IMR-90 (cell line): Measurements from ENCODE around the gene TEX22. TPM values are rescaled to one million over a fixed set of nuclear protein-coding genes. Genes with fewer than 3 reads are reported as not detected.

Experiments used
- ATAC-seq: fragments of 200-7000 bp; cut with Tn5 transposase; 2 replicates; pipeline ENCODE4 v1.9.1; 2020; ENCODE audit warnings: low read depth, mild to moderate bottlenecking, moderate library complexity
- BruUV-seq: library from RNA; stranded (reverse); fragments of 400-500 nt; replicated peaks from 2 replicates; lab custom pipeline; 2021; lab: Mats Ljungman, UMichigan
- CTCF ChIA-PET: fragments of 300-600 bp; formaldehyde crosslinking; extraction: SDS; loops from one replicate; lab custom pipeline; 2021; ENCODE audit warnings: antibody characterized with exemption; lab: Yijun Ruan, JAX
- POLR2A ChIA-PET: fragments of 300-600 bp; sonication (Branson Sonifier 250); formaldehyde crosslinking; loops from one replicate; lab custom pipeline; 2022; ENCODE audit warnings: antibody characterized with exemption; ENCODE audit not compliant: unreplicated experiment; lab: Charles Lee
- DNase-seq: peaks from one replicate; pipeline ENCODE4 v3.0.0; 2013
- H2AFZ ChIP-seq: replicated peaks from 2 replicates; pipeline ENCODE3; 2013; ENCODE audit warnings: low read length, mild to moderate bottlenecking; ENCODE audit not compliant: poor library complexity
- H2AK5ac ChIP-seq: 2 replicates; pipeline ENCODE4 v1.6.1; 2013; ENCODE audit warnings: low read depth, low read length, inconsistent platforms
- H2AK9ac ChIP-seq: replicated peaks from 2 replicates; pipeline ENCODE3; 2013; ENCODE audit warnings: mild to moderate bottlenecking, low read depth, low read length, moderate library complexity; ENCODE audit not compliant: poor library complexity
- H2BK120ac ChIP-seq: 2 replicates; pipeline ENCODE4 v1.6.1; 2013; ENCODE audit warnings: low read depth, low read length, inconsistent platforms
- H2BK15ac ChIP-seq: 3 replicates; pipeline ENCODE4 v1.6.1; 2013; ENCODE audit warnings: low read depth, low read length, inconsistent platforms
- H2BK20ac ChIP-seq: 2 replicates; pipeline ENCODE4 v1.6.1; 2013; ENCODE audit warnings: low read depth, mild to moderate bottlenecking, inconsistent platforms, low read length, moderate library complexity
- H2BK5ac ChIP-seq: 2 replicates; pipeline ENCODE4 v1.6.1; 2013; ENCODE audit warnings: mild to moderate bottlenecking, low read depth, low read length, inconsistent platforms; ENCODE audit not compliant: poor library complexity, severe bottlenecking
- H3K14ac ChIP-seq: replicated peaks from 2 replicates; pipeline ENCODE4 v1.6.1; 2013; ENCODE audit warnings: low read depth, low read length, inconsistent platforms
- H3K18ac ChIP-seq: 2 replicates; pipeline ENCODE4 v1.6.1; 2013; ENCODE audit warnings: low read depth, low read length, control low read depth
- H3K23ac ChIP-seq: 2 replicates; pipeline ENCODE4 v1.6.1; 2013; ENCODE audit warnings: low read depth, low read length, inconsistent platforms
- H3K27ac ChIP-seq: 2 replicates; pipeline ENCODE4 v1.5.1; 2013; ENCODE audit warnings: mild to moderate bottlenecking, control low read depth, low read length; ENCODE audit not compliant: insufficient read depth
- H3K27me3 ChIP-seq: 2 replicates; pipeline ENCODE4 v1.6.1; 2013; ENCODE audit warnings: low read length; ENCODE audit not compliant: control insufficient read depth, insufficient read depth
- H3K36me3 ChIP-seq: 2 replicates; pipeline ENCODE4 v1.6.1; 2013; ENCODE audit warnings: low read length, mixed read lengths; ENCODE audit not compliant: control insufficient read depth, insufficient read depth
- H3K4ac ChIP-seq: 2 replicates; pipeline ENCODE4 v1.6.1; 2013; ENCODE audit warnings: low read depth, low read length, inconsistent platforms
- H3K4me1 ChIP-seq: 2 replicates; pipeline ENCODE4 v1.6.1; 2013; ENCODE audit warnings: low read length, mixed read lengths; ENCODE audit not compliant: control insufficient read depth, insufficient read depth
- H3K4me2 ChIP-seq: 2 replicates; pipeline ENCODE4 v1.6.1; 2013; ENCODE audit warnings: low read depth, mild to moderate bottlenecking, control low read depth, low read length, moderate library complexity
- H3K4me3 ChIP-seq: 2 replicates; pipeline ENCODE4 v1.5.1; 2013; ENCODE audit warnings: low read depth, mild to moderate bottlenecking, control low read depth, low read length, moderate library complexity; ENCODE audit not compliant: insufficient read depth
- H3K56ac ChIP-seq: 2 replicates; pipeline ENCODE4 v1.6.1; 2013; ENCODE audit warnings: low read length, inconsistent platforms; ENCODE audit not compliant: insufficient read depth; ENCODE audit errors: extremely low read depth
- H3K79me1 ChIP-seq, 2 experiments: 2 replicates each; pipeline ENCODE4 v1.6.1; 2013; ENCODE audit warnings: low read length in 2 of 2, inconsistent platforms in 1 of 2, low read depth in 1 of 2
- H3K9ac ChIP-seq: 2 replicates; pipeline ENCODE4 v1.6.1; 2013; ENCODE audit warnings: low read depth, low read length, control low read depth
- H3K9me1 ChIP-seq: 2 replicates; pipeline ENCODE4 v1.6.1; 2013; ENCODE audit warnings: low read length, inconsistent platforms; ENCODE audit not compliant: insufficient read depth
- H3K9me3 ChIP-seq: 2 replicates; pipeline ENCODE4 v1.6.1; 2013; ENCODE audit warnings: low read length; ENCODE audit not compliant: control insufficient read depth, insufficient read depth
- H4K20me1 ChIP-seq: 2 replicates; pipeline ENCODE4 v1.6.1; 2013; ENCODE audit warnings: low read length, inconsistent platforms; ENCODE audit not compliant: insufficient read depth
- H4K5ac ChIP-seq: 2 replicates; pipeline ENCODE4 v1.6.1; 2013; ENCODE audit warnings: mild to moderate bottlenecking, low read depth, low read length, control low read depth
- H4K8ac ChIP-seq, 2 experiments: 2 replicates each; pipeline ENCODE4 v1.6.1; 2013; ENCODE audit warnings: low read depth in 2 of 2, low read length in 2 of 2, control low read depth in 1 of 2, inconsistent platforms in 1 of 2
- H4K91ac ChIP-seq: 2 replicates; pipeline ENCODE4 v1.6.1; 2013; ENCODE audit warnings: low read depth, low read length, inconsistent platforms; ENCODE audit not compliant: insufficient read depth
- MAZ ChIP-seq: IDR thresholded peaks from 2 replicates; pipeline ENCODE4 v1.6.1; 2012; ENCODE audit warnings: low read depth, mild to moderate bottlenecking, low read length, improper control_type of control experiment, moderate library complexity, borderline replicate concordance
- WGBS, 2 experiments: methylation state at CpG; one replicate each; pipeline versions ENCODE4 v1.1.5 to v1.1.7; 2013; ENCODE audit warnings: missing lambda C conversion rate in 2 of 2; ENCODE audit not compliant: insufficient read length in 1 of 2; ENCODE audit errors: extremely low coverage in 2 of 2; 5-methylcytosine and 5-hydroxymethylcytosine counted together
- dilution Hi-C: fragments of 300-500 bp; cut with HindIII; formaldehyde crosslinking; loops from one replicate; pipeline ENCODE4 v1.14.3; 2018; ENCODE audit warnings: low sequenced_read_pairs; ENCODE audit not compliant: unreplicated experiment
- in situ Hi-C: fragments of 300-500 bp; cut with MboI; formaldehyde crosslinking; loops from 3 replicates; pipeline ENCODE4 v1.14.3; 2019; ENCODE audit warnings: low sequenced_read_pairs, inconsistent platforms, mixed read lengths
- intact Hi-C: fragments of 100-400 bp; cut with micrococcal nuclease; formaldehyde crosslinking; loops from 2 replicates; pipeline ENCODE4 v1.10.0; 2022
- polyA plus RNA-seq, 3 experiments: library from polyadenylated mRNA; depleted of rRNA; stranded (reverse); fragments of >200 nt; gene quantifications; 2 replicates each; pipeline ENCODE4 v1.2.3, GENCODE V29; 2012; ENCODE audit warnings: low replicate concordance in 1 of 3
- total RNA-seq: library from RNA; depleted of rRNA; stranded (reverse); fragments of >200 nt; gene quantifications from 2 replicates; pipeline ENCODE4 v1.2.3, GENCODE V29; 2012

Gene TEX22
- total and polyA plus RNA-seq, 2 of the 4 experiments (the other 2 are of a cell fraction) = 0.10 to 0.18 TPM

DNA sequence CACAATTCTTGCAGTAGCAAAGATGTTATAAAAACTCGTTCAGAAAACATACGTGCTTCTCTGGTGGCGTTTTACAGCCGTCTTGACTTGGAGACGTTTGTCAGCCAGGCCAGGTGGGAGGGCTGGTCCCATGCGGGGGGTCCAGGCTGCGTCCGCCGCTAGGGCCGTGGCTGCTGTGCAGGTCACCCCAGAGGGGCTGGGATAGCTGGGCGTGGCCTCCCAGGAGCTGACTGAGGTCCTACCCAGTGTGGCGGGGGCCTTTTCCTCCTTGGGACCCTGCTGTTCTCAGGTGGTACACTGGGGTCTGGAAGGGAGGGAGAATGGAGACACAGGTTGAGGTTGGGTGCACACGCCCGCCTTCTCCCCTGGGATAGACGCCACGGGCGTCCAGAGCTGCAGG is 46.5 kb downstream of the TEX22 start:
- H3K4me3 ChIP-seq = no peak overlapping the region
- H3K27me3 ChIP-seq = no peaks in the 10 kb centered on the region
- no peak overlapping the region for H3K18ac ChIP-seq
- ChIA-PET CTCF (no interaction called here), POLR2A (no interaction called here)
- H2BK15ac ChIP-seq = no peak overlapping the region
- no peak overlapping the region for H2BK5ac ChIP-seq
- no peak for DNase-seq
- H4K91ac ChIP-seq = no peak overlapping the region
- peak overlapping the region; percentile 23 for H2AK9ac ChIP-seq
- peaks cover 42% of the 10 kb centered on the region for H4K20me1 ChIP-seq
- H3K27ac ChIP-seq = no peak overlapping the region
- no peak overlapping the region for H2BK20ac ChIP-seq
- H2AFZ ChIP-seq = no peak overlapping the region
- intact Hi-C loops (no loop called here), in situ Hi-C loops (no loop called here), dilution Hi-C loops (no loop called here)
- TF ChIP-seq MAZ = no peak
- H3K14ac ChIP-seq = no peak overlapping the region
- no peak overlapping the region for H3K4ac ChIP-seq
- H3K56ac ChIP-seq = no peak overlapping the region
- H4K8ac ChIP-seq = no peak overlapping the region
- WGBS, 2 experiments = 83% methylated on average over 11 of the region's 17 CpGs; no CpG with 5 or more reads in 1 of the 2 experiments
- H3K9me1 ChIP-seq = no peaks in the 10 kb centered on the region
- no peak overlapping the region for H3K4me2 ChIP-seq
- no peak overlapping the region for H2BK120ac ChIP-seq
- BruUV-seq = no TSS peak
- H3K36me3 ChIP-seq = peaks cover 24% of the 10 kb centered on the region; the same call in 1 of the 2 replicates
- no peaks in the 10 kb centered on the region for H3K4me1 ChIP-seq
- no peak for ATAC-seq
- H3K79me1 ChIP-seq = peaks cover 3 to 46% of the 10 kb centered on the region in 2 experiments
- H4K5ac ChIP-seq = no peak overlapping the region
- no peak overlapping the region for H3K9ac ChIP-seq
- no peak overlapping the region for H3K23ac ChIP-seq
- H2AK5ac ChIP-seq = no peak overlapping the region
- H3K9me3 ChIP-seq = no peaks in the 10 kb centered on the region
